HG03342 (cell line): ENCODE results near the gene CCL26.
"Not testable (repeated sequence)": the region's sequence is repeated elsewhere in the genome, so short reads cannot be mapped to it uniquely, and the experiment has no call there.

ENCODE experiments used
- ATAC-seq: cut with Tn5 transposase; IDR thresholded peaks from one replicate; pipeline ENCODE4 v1.9.1; 2021; ENCODE audit warnings: mild to moderate bottlenecking, moderate library complexity; ENCODE audit not compliant: unreplicated experiment

The CCL26 gene

DNA sequence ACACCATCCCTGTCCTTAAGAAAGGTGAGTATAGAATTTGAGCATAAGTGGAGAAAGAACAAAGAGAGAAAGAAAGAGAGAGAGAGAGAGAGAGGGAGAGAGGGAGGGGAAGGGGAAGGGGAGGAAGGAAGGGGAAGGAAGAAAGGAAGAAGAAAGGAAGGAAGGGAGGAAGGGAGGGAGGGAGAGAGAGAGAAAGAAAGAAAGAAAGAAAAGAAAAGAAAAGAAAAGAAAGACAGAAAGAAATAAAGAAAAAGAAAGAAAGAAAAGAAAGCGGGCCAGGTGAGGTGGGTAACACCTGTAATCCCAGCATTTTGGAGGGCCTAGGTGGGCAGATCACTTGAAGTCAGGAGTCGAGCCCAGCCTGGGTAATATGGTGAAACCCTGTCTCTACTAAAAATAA lies 21.7 kb upstream of the CCL26 start:
- ATAC-seq: no peak

- not testable (repeated sequence) for ATAC-seq
Measured at GRCh38 chr7:75792567-75792966, 20.6 kb upstream of the CCL26 start.

- ATAC-seq: no peak
Measured at GRCh38 chr7:75789361-75789924, 17.4 kb upstream of the CCL26 start.

DNA sequence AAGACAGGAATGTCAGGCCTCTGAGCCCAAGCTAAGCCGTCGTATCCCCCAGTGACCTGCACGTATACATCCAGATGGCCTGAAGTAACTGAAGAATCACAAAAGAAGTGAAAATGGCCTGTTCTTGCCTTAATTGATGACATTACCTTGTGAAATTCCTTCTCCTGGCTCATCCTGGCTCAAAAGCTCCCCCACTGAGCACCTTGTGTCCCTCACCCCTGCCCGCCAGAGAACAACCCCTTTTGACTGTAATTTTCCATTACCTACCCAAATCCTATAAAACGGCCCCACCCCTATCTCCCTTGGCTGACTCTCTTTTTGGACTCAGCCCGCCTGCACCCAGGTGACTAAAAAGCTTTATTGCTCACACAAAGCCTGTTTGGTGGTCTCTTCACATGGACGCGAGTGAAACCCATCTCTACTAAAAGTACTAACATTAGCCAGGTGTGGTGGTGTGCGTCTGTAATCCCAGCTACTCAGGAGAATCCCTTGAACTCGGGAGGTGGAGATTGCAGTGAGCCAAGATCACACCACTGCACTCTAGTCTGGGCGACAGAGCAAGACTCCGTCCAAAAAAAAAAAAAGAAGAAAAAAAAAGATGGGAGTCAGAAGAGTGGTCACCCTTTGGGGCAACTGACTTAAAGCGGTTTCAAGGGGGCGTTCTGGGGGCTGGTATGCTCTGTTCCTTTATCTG lies 16.3 kb upstream of the CCL26 start:
- not testable (repeated sequence) for ATAC-seq

GRCh38 chr7:75783058-75783457 lies 11.0 kb upstream of the CCL26 start:
- not testable (repeated sequence) for ATAC-seq

DNA sequence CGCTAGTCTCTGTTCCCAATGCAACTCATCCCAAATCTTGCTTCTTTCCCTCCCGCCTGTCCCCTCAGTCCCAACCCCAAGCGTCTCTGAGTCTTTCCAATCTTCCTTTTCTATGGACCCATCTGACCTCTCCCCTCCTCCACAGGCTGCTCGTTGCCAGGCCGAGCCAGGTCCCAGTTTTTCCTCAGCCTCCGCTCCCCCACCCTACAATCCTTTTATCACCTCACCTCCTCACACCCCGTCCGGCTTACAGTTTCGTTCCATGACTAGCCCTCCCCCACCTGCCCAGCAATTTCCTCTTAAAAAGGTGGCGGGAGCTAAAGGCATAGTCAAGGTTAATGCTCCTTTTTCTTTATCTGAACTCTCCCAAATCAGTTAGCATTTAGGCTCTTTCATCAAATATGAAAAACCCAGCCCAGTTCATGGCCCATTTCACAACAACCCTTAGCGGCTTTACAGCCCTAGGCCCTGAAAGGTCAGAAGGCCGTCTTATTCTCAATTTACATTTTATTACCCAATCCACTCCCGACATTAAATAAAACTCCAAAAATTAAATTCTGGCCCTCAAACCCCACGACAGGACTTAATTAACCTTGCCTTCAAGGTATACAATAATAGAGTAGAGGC lies 8.7 kb upstream of the CCL26 start:
- ATAC-seq: not testable (repeated sequence)

DNA sequence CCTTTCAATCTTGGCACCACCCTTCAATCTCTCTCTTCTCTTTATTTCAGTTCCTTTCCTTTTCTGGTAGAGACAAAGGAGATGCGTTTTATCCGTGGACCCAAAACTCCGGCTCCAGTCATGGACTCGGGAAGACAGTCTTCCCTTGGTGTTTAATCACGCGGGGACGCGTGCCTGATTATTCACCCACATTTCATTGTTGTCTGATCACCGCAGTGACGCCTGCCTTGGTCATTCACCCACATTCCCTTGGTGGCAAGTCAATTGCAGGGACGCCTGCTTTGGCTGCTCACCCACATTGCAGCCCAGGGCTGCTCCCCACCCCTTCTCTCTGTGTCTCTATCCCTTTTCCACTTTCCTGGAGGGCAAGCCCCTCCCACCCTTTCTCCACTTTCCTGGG lies 7.5 kb upstream of the CCL26 start:
- not testable (repeated sequence) for ATAC-seq

DNA sequence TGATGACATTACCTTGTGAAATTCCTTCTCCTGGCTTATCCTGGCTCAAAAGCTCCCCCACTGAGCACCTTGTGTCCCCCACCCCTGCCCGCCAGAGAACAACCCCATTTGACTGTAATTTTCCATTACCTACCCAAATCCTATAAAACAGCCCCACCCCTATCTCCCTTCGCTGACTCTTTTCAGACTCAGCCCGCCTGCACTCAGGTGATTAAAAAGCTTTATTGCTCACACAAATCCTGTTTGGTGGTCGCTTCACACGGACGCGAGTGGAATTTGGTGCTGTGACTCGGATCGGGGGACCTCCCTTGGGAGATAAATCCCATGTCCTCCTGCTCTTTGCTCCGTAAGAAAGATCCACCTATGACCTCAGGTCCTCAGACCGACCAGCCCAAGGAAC lies 7.0 kb upstream of the CCL26 start:
- not testable (repeated sequence) for ATAC-seq

GRCh38 chr7:75776295-75776971 lies 4.4 kb upstream of the CCL26 start:
- no peak for ATAC-seq

- ATAC-seq: not testable (repeated sequence)
Measured at GRCh38 chr7:75773958-75774357, 1.9 kb upstream of the CCL26 start.

DNA sequence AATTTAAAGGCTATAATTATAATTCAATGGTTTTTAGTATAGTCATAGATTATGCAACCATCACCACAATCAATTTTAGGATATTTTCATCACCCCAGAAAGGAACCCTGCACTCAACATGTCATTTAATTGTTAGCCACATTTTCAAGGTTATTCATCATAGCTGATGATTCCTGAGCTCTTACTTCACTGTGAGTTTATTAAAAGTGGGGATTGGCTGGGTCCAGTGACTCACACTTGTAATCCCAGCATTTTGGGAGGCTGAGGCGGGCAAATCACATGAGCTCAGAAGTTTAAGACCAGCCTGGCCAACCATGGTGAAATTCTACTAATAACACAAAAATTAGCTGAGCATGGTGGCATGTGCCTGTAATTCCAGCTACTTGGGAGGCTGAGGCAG lies 787 bp downstream of the CCL26 start:
- no peak for ATAC-seq

GRCh38 chr7:75762350-75762917 lies 9.6 kb downstream of the CCL26 start:
- ATAC-seq: no peak

DNA sequence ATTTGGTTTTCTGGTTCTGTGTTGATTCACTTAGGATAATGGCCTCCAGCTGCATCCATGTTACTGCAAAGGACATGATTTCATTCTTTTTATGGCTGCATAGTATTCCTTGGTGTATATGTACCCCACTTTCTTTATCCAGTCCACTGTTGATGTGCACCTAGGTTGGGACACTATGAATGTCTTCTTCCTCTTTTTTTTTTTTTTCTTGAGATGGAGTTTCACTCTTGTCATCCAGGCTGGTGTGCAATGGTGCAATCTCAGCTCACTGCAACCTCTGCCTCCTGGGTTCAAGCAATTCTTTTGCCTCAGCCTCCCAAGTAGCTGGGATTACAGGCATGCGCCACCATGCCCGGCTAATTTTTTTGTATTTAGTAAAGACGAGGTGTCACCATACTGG lies 10.2 kb downstream of the CCL26 start:
- ATAC-seq: not testable (repeated sequence)

DNA sequence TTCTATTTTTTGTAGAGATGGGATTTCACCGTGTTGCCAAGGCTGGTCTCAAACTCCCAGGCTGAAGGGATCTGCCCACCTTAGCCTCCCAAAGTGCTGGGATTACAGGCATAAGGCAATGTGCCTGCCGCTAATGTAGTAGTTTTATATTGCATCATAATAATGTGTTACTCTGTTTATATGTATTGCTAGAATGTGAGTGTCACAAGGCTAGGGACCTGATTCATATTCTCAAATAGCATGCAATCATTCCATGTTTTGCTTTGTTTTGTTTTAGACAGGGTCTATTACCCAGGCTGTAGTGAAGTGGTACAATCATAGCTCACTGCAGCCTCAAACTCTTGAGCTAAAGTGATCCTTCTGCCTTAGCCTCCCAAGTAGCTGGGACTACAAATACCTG lies 13.5 kb downstream of the CCL26 start:
- no peak for ATAC-seq

- ATAC-seq: no peak
Measured at GRCh38 chr7:75757860-75758259, 14.2 kb downstream of the CCL26 start.

- ATAC-seq: no peak
Measured at GRCh38 chr7:75756991-75757676, 14.9 kb downstream of the CCL26 start.

DNA sequence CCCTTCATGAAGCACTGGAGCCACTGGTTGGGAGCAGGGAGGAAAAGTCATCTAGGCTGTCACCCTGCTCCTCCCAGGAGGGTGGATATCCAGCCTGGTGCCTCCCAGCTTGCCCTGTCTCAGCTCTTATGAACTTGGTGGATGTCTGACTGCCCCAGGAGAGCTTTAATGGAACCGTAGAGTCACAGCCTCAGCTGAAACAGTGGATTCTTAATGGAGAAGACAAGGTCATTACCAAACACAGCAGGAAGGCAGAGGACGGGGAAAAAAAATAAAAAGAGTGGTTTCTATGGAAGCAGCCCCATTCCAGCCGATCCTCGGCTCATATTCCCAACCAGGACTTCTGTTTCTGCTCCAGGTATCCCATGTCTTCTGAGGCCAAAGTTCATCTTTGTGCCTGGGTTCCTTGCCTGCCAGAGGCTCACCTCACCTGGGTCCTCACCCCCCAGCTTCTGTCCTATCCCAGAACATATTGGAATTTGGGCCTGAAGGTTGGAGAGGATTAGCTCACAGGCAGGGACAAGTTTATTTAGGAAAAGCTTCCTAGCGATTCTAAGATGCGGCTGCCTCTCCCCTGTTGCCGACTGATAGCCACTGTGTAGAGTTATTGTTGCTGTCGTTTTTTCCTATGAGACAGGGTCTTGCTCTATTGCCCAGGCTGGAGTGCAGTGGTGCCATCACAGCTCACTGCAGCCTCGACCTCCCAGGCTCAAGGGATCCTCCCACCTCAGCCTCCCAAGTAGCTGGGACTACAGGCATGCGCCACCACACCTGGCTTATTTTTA lies 15.6 kb downstream of the CCL26 start:
- ATAC-seq: no peak

- ATAC-seq: no peak
Measured at GRCh38 chr7:75743455-75743859, 28.6 kb downstream of the CCL26 start.

- no peak for ATAC-seq
Measured at GRCh38 chr7:75740846-75741497, 31.0 kb downstream of the CCL26 start.
